Mucosa of gallbladder (tissue), 1 donor: ENCODE data around the gene DNAH17. TPM values are rescaled to one million over a fixed set of nuclear protein-coding genes. Genes with fewer than 3 reads are reported as not detected.

Experiments
- DNase-seq: peaks from one replicate; pipeline ENCODE4 v3.0.0-alpha.2; 2020; ENCODE audit warnings: low spot score
- total RNA-seq: library from RNA; stranded (reverse); gene quantifications from one replicate; pipeline ENCODE4 v1.2.1, GENCODE V29; 2021
- donor health status: DM: no; HTN: no; CAD: no.

The DNAH17 gene
- total RNA-seq, 1 donor from 2014 or later, result not detected

- no peak for DNase-seq
Observed at GRCh38 chr17:78414178-78415162, 162.7 kb downstream of the DNAH17 start.

- no peak for DNase-seq
Observed at GRCh38 chr17:78412403-78412802, 164.8 kb downstream of the DNAH17 start.

GRCh38 chr17:78411241-78411857, 165.8 kb downstream of the DNAH17 start:
- DNase-seq, result no peak

- DNase-seq, result peak; percentile 77
Observed at GRCh38 chr17:78409191-78409928, 167.8 kb downstream of the DNAH17 start.

GRCh38 chr17:78408476-78409050, 168.6 kb downstream of the DNAH17 start:
- no peak for DNase-seq

GRCh38 chr17:78407387-78408000, 169.7 kb downstream of the DNAH17 start:
- no peak for DNase-seq

GRCh38 chr17:78406920-78407319, 170.3 kb downstream of the DNAH17 start:
- no peak for DNase-seq

- no peak for DNase-seq
Observed at GRCh38 chr17:78406396-78406795, 170.8 kb downstream of the DNAH17 start.

GRCh38 chr17:78403822-78404221, 173.4 kb downstream of the DNAH17 start:
- no peak for DNase-seq

- no peak for DNase-seq
Observed at GRCh38 chr17:78401891-78402290, 175.3 kb downstream of the DNAH17 start.

GRCh38 chr17:78401246-78401645, 175.9 kb downstream of the DNAH17 start:
- no peak for DNase-seq

GRCh38 chr17:78400581-78401240, 176.5 kb downstream of the DNAH17 start:
- no peak for DNase-seq

- no peak for DNase-seq
Observed at GRCh38 chr17:78399693-78400144, 177.5 kb downstream of the DNAH17 start.

- no peak for DNase-seq
Observed at GRCh38 chr17:78399028-78399692, 178.0 kb downstream of the DNAH17 start.

GRCh38 chr17:78398390-78398789, 178.8 kb downstream of the DNAH17 start:
- DNase-seq, result no peak

GRCh38 chr17:78397681-78398101, 179.5 kb downstream of the DNAH17 start:
- no peak for DNase-seq

GRCh38 chr17:78396441-78397337, 180.5 kb downstream of the DNAH17 start:
- no peak for DNase-seq

GRCh38 chr17:78395155-78395554, 182.0 kb downstream of the DNAH17 start:
- no peak for DNase-seq

GRCh38 chr17:78394209-78394608, 183.0 kb downstream of the DNAH17 start:
- DNase-seq, result peak; percentile 73
